ENCODE data around the gene MLXIP.
A peak's percentile ranks its signal among the peaks of the same experiment; 100 is the strongest.

MLXIP gene

GRCh38 chr12:122064780-122065588 is 13.6 kb upstream of the MLXIP start:
- Histone ChIP-seq H3K9ac (ENCODE audit: low read depth, low read length, poor library complexity, severe bottlenecking) (peak overlapping the region; percentile 77), H3K36me3 (ENCODE audit: insufficient read depth, low read length) (peaks cover 17% of the 10 kb centered on the region; the same call in 1 of the 2 replicates), H3K4me1 (ENCODE audit: insufficient read depth, low read length, poor library complexity, severe bottlenecking) (peaks cover 46% of the 10 kb centered on the region), H4K20me1 (ENCODE audit: insufficient read depth, low read length, poor library complexity, severe bottlenecking) (peaks cover 5% of the 10 kb centered on the region), H3K9me2 (replicated peaks; ENCODE audit: low read depth, low read length) (no peaks in the 10 kb centered on the region), H3K4me2 (ENCODE audit: low read depth, low read length, poor library complexity, severe bottlenecking) (peak overlapping the region; percentile 77), H3K79me2 (ENCODE audit: insufficient read depth, low read length) (peaks cover 31% of the 10 kb centered on the region), H3K4me3 (ENCODE audit: low read length, poor library complexity, severe bottlenecking) (peak overlapping the region; percentile 76), H3K9me3 (ENCODE audit: insufficient read depth, low read depth, low read length) (no peaks in the 10 kb centered on the region), H3F3A (ENCODE audit: low read depth) (peaks cover 8% of the 10 kb centered on the region; the same call in 1 of the 2 replicates), H2AFZ (ENCODE audit: low read length) (no peak overlapping the region), H3K27me3 (ENCODE audit: insufficient read depth, low read length, poor library complexity, severe bottlenecking) (no peaks in the 10 kb centered on the region)
- TF ChIP-seq CTCF (conservative IDR thresholded peaks at IDR 0.05; ENCODE audit: low read length) (no peak), EZH2phosphoT487 (IDR thresholded peaks at IDR 0.05; ENCODE audit: borderline replicate concordance) (no peak)

- H3F3A ChIP-seq (ENCODE audit: low read depth): peaks cover 8% of the 10 kb centered on the region; the same call in 1 of the 2 replicates
- H4K20me1 ChIP-seq (ENCODE audit: insufficient read depth, low read length, poor library complexity, severe bottlenecking): peaks cover 5% of the 10 kb centered on the region
- peaks cover 46% of the 10 kb centered on the region for H3K4me1 ChIP-seq (ENCODE audit: insufficient read depth, low read length, poor library complexity, severe bottlenecking)
- peak overlapping the region; percentile 69 for H3K9ac ChIP-seq (ENCODE audit: low read depth, low read length, poor library complexity, severe bottlenecking)
- H2AFZ ChIP-seq (ENCODE audit: low read length): peak overlapping the region; percentile 43; the same call in 1 of the 2 replicates
- TF ChIP-seq EZH2phosphoT487 (IDR thresholded peaks at IDR 0.05; ENCODE audit: borderline replicate concordance) (no peak), CTCF (conservative IDR thresholded peaks at IDR 0.05; ENCODE audit: low read length) (no peak)
- H3K4me2 ChIP-seq (ENCODE audit: low read depth, low read length, poor library complexity, severe bottlenecking): peak overlapping the region; percentile 77
- H3K9me3 ChIP-seq (ENCODE audit: insufficient read depth, low read depth, low read length): no peaks in the 10 kb centered on the region
- no peaks in the 10 kb centered on the region for H3K36me3 ChIP-seq (ENCODE audit: insufficient read depth, low read length)
- peak overlapping the region; percentile 63 for H3K4me3 ChIP-seq (ENCODE audit: low read length, poor library complexity, severe bottlenecking)
- H3K79me2 ChIP-seq (ENCODE audit: insufficient read depth, low read length): peaks cover 31% of the 10 kb centered on the region
- H3K9me2 ChIP-seq (replicated peaks; ENCODE audit: low read depth, low read length): no peaks in the 10 kb centered on the region
- no peaks in the 10 kb centered on the region for H3K27me3 ChIP-seq (ENCODE audit: insufficient read depth, low read length, poor library complexity, severe bottlenecking)
These were observed 11.0 kb upstream of the MLXIP start for GRCh38 chr12:122067548-122067947.

GRCh38 chr12:122067966-122068365 is 10.6 kb upstream of the MLXIP start:
- Histone ChIP-seq H3K4me1 (ENCODE audit: insufficient read depth, low read length, poor library complexity, severe bottlenecking) (peaks cover 46% of the 10 kb centered on the region), H4K20me1 (ENCODE audit: insufficient read depth, low read length, poor library complexity, severe bottlenecking) (peaks cover 5% of the 10 kb centered on the region), H3K27me3 (ENCODE audit: insufficient read depth, low read length, poor library complexity, severe bottlenecking) (no peaks in the 10 kb centered on the region), H2AFZ (ENCODE audit: low read length) (peak overlapping the region; percentile 43), H3K9ac (ENCODE audit: low read depth, low read length, poor library complexity, severe bottlenecking) (peak overlapping the region; percentile 69), H3K4me2 (ENCODE audit: low read depth, low read length, poor library complexity, severe bottlenecking) (peak overlapping the region; percentile 77), H3K4me3 (ENCODE audit: low read length, poor library complexity, severe bottlenecking) (peak overlapping the region; percentile 63), H3K9me3 (ENCODE audit: insufficient read depth, low read depth, low read length) (no peaks in the 10 kb centered on the region), H3F3A (ENCODE audit: low read depth) (peaks cover 8% of the 10 kb centered on the region; the same call in 1 of the 2 replicates), H3K36me3 (ENCODE audit: insufficient read depth, low read length) (no peaks in the 10 kb centered on the region), H3K79me2 (ENCODE audit: insufficient read depth, low read length) (peaks cover 31% of the 10 kb centered on the region), H3K9me2 (replicated peaks; ENCODE audit: low read depth, low read length) (no peaks in the 10 kb centered on the region)
- TF ChIP-seq CTCF (conservative IDR thresholded peaks at IDR 0.05; ENCODE audit: low read length) (no peak), EZH2phosphoT487 (IDR thresholded peaks at IDR 0.05; ENCODE audit: borderline replicate concordance) (no peak)

Measured in Loucy (cell line).